ENCODE results near the gene TUBD1.
"Not testable (repeated sequence)": the region's sequence is repeated elsewhere in the genome, so short reads cannot be mapped to it uniquely, and the experiment has no call there.

Gene TUBD1

DNA sequence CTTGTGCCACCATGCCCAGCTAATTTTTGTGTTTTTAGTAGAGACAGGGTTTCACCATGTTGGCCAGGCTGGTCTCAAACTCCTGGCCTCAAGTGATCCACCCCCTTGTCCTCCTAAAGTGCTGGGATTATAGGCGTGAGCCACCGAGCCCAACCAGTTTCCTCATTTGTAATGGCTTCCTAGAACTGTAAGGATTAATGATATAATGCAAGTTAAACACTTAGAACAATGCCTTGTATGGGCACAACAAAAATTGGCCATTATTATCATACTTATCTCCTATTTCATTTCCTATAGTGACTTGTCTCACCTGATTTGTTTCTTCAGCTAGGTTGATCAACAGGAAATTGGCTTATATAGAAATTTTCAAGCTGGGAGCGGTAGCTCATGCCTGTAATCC, 14.1 kb downstream of the TUBD1 start:
- no peak for DNase-seq
- H3K9me3 ChIP-seq (ENCODE audit: severe bottlenecking) = no peaks in the 10 kb centered on the region
- no peak overlapping the region for H3K27ac ChIP-seq
- no peaks in the 10 kb centered on the region for H3K27me3 ChIP-seq (ENCODE audit: insufficient read depth, low read depth, severe bottlenecking)
- no peak overlapping the region for H3K4me3 ChIP-seq (ENCODE audit: low read depth, low read length)
- no peak for TF ChIP-seq CTCF (IDR thresholded peaks at IDR 0.05; ENCODE audit: low read depth, low read length)
- peaks cover 70% of the 10 kb centered on the region for H3K36me3 ChIP-seq

DNA sequence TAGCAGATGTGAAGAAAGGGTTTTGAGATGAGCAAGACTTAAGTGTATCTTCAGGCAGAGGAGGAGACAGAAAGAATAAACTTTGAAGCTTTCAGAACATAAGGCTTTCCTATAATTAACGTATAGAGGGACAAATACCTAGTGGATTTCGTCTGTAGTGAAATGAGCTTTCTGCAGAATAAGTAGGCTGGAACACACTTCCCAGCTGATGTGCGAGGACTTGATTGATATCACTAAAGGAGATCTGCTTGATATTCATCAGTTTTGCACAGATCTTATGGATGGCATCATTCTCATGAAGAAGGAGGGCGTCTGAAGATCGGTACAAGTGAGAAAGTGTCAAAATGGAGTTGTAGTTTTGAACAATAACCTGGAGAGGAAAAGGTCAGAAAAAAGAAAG, 14.8 kb downstream of the TUBD1 start:
- H3K4me3 ChIP-seq (ENCODE audit: low read depth, low read length) = no peak overlapping the region
- no peak for TF ChIP-seq CTCF (IDR thresholded peaks at IDR 0.05; ENCODE audit: low read depth, low read length)
- peaks cover 70% of the 10 kb centered on the region for H3K36me3 ChIP-seq
- no peak for DNase-seq
- no peaks in the 10 kb centered on the region for H3K27me3 ChIP-seq (ENCODE audit: insufficient read depth, low read depth, severe bottlenecking)
- no peaks in the 10 kb centered on the region for H3K9me3 ChIP-seq (ENCODE audit: severe bottlenecking)
- no peak overlapping the region for H3K27ac ChIP-seq

GRCh38 chr17:59876107-59876506, 16.6 kb downstream of the TUBD1 start:
- TF ChIP-seq CTCF (IDR thresholded peaks at IDR 0.05; ENCODE audit: low read depth, low read length) = no peak
- no peak for DNase-seq
- Histone ChIP-seq H3K36me3 (peaks cover 71% of the 10 kb centered on the region), H3K27me3 (ENCODE audit: insufficient read depth, low read depth, severe bottlenecking) (no peaks in the 10 kb centered on the region), H3K4me3 (ENCODE audit: low read depth, low read length) (no peak overlapping the region), H3K9me3 (ENCODE audit: severe bottlenecking) (no peaks in the 10 kb centered on the region), H3K27ac (no peak overlapping the region)

- Histone ChIP-seq H3K27me3 (ENCODE audit: insufficient read depth, low read depth, severe bottlenecking) (no peaks in the 10 kb centered on the region), H3K27ac (no peak overlapping the region), H3K36me3 (peaks cover 72% of the 10 kb centered on the region), H3K4me3 (ENCODE audit: low read depth, low read length) (no peak overlapping the region), H3K9me3 (ENCODE audit: severe bottlenecking) (no peaks in the 10 kb centered on the region)
- no peak for DNase-seq
- no peak for TF ChIP-seq CTCF (IDR thresholded peaks at IDR 0.05; ENCODE audit: low read depth, low read length)
These were observed 18.4 kb downstream of the TUBD1 start for GRCh38 chr17:59874376-59874775.

GRCh38 chr17:59873414-59873813, 19.3 kb downstream of the TUBD1 start:
- not testable (repeated sequence) for H3K27ac ChIP-seq; H3K27me3 ChIP-seq (ENCODE audit: insufficient read depth, low read depth, severe bottlenecking); DNase-seq; H3K9me3 ChIP-seq (ENCODE audit: severe bottlenecking); H3K4me3 ChIP-seq (ENCODE audit: low read depth, low read length)
- H3K36me3 ChIP-seq = peaks cover 66% of the 10 kb centered on the region

- DNase-seq = no peak
- no peak for TF ChIP-seq CTCF (IDR thresholded peaks at IDR 0.05; ENCODE audit: low read depth, low read length)
- Histone ChIP-seq H3K9me3 (ENCODE audit: severe bottlenecking) (no peaks in the 10 kb centered on the region), H3K27me3 (ENCODE audit: insufficient read depth, low read depth, severe bottlenecking) (no peaks in the 10 kb centered on the region), H3K4me3 (ENCODE audit: low read depth, low read length) (no peak overlapping the region), H3K27ac (no peak overlapping the region), H3K36me3 (peaks cover 62% of the 10 kb centered on the region)
These were observed 20.4 kb downstream of the TUBD1 start for GRCh38 chr17:59872351-59872750.

Measured in WERI-Rb-1 (cell line).